ENCODE measurements around the gene IFT81.
A peak's percentile ranks its signal among the peaks of the same experiment; 100 is the strongest.
"Not testable (repeated sequence)": the region's sequence is repeated elsewhere in the genome, so short reads cannot be mapped to it uniquely, and the experiment has no call there.

IFT81 gene

DNA sequence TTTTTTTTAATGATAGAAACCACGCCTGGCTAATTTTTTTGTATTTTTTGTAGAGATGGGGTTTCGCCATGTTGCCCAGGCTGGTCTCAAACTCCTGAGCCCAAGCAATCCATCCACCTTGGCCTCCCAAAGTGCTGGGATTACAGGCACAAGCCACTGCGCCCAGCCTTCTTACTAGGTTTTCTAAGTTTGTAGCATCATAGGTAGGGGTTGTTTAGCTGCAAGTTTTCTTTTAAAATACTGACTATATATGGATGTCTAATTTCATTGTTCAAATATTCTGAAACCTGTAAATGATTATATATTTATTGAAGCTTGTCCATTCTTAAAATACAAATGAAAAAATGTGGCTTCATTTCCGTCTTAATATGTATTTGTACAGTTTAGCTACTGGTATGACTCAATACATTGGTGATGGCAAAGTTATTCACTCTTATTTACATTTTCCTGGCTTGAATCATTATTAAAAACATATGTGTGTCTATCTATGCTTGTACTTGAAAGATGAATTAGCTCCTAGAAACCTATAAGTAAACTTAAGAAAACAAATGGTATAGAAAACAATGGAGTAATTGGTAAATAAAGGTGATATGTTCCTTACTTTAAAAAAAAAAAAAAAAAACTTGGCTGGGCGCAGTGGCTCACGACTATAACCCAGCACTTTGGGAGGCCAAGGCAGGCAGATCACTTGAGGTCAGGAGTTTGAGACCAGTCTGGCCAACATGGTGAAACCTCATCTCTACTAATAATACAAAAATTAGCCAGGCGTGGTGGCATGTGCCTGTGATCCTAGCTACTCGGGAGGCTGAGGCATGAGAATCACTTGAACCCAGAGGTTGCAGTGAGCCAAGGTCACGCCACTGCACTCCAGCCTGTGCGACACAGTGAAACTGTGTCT, 87.7 kb downstream of the IFT81 start:
- not testable (repeated sequence) for DNase-seq

DNA sequence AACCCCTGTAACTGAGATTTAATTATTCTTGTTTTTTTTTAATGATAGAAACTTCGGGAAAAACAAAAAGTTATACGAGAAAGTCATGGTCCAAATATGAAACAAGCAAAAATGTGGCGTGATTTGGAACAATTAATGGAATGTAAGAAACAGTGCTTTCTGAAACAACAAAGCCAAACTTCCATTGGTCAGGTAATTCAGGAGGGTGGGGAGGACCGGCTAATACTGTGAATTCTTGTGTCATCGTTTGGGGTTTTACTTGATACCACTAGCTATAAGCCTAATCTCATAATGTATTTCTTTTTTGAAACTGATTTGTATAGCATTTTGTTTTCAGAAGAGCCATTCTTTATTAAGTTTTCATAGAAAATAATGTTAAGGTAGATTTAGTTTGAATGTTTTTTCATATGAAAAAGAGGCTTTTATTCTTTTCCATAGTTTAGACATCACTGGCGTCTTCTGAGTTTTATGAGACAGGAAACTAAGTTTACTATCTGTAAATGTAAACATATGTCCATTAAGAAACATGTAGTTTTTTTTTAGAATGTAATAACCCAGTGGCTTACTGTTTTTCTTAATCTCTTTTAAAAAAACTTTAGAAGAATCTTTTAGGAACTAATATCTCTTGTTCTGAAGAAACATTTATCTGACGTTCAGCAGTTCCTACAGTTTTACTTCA, 94.0 kb downstream of the IFT81 start:
- DNase-seq, result no peak

DNA sequence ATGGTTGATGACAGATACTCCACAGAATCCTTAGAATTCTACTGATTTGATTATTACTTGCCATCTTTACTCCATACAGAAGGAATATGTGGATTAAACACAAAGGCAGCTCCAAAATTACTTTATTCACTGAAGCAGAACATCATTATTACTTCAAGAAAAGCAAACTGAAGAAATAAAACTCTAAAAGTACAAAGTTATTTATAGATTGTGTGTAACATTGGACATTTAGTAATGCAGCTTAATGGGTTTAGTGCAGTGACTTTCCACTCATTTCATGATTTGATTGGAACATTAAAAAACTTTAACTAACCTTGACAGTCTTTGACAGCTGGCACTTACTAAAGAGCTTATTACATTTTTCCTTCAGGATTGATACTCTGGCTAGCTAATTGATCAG, 97.9 kb downstream of the IFT81 start:
- DNase-seq, result no peak

DNA sequence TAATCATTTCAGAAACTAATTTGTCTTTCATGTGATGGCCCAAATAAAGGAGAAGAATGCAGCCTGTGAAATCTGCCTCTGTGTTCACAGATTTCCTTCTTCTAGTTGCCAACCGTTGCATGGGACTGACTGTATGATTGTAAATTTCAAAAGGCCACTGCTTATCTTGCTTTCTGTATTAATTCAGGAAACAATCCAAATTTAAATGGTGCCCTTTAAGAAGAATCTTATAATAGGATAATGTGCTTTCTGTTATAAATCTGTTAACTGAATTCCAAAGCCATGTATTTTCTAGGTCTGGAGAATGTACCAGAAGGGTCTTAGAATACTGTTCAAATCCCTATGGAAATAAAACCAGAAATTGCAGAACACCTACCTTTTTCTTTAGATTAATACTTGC, 98.3 kb downstream of the IFT81 start:
- no peak for DNase-seq

DNA sequence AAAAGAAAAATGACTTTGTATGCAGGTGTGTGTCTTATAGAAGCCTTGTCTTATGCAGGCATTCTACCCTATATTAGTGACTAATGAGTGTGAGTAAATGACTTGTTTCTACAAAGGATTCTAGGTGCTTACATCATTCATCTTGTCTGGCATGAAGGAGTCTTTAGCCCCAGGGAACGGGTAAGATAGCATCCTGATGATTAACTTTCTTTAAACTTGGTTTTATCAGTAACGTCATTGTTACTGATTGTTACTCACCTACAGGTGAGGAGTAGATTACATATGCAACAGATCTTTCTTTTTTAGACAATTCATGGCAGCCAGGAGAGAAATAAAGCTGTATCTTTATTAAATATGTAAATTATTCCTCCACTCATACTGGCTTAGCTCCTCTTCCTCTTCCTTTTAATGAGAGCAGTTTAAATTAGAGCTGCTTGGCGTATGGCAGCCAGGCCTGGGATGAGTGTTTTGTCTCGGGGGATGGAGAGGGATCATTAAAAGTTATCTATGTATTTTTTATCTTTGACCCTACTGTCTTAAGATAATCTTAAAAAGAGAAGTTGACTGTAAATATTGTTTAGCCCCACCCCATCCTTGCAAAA, 99.7 kb downstream of the IFT81 start:
- DNase-seq, result no peak

DNA sequence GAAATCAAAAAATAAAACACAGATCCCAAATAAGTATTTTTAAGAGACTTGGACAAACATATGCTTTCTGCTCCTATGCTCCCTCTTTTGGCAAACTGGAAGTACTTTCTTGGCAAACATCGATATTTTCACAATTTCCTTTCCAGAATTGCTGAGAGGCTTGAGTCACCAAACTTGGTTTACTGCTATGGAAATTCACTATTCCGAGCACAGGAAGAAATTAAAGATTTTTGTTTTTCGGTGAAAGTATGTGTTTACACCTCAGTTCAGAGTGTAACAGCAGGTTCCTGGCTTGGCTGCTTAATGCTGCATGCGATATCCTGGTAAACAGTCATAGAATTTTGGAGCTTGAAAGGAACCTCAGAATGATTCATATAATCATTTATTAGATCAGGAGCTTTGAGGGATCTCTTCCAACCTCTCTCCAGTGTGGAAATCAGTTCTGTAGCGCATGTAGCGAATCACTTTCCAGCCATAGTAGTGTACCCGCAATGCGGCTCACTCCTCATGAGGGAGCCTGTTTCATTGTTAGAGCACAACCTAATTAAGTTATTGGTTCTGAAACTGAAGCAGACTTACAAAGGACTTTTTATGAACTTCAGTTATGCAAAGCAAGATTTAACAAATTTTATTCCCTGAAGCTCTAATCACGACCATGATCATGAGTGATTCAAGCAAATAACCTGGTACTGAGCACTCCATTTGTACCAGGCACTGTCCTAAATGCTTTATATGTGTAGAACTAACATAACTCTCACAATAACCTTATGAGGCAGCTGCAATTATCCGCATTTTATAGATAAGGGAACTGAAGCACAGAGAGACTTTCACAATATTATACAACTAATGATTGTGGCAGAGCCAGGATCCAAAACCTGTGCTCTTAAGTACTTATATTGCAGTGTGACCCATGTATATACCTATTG, 100.5 kb downstream of the IFT81 start:
- peak; percentile 47 to 64 for DNase-seq

DNA sequence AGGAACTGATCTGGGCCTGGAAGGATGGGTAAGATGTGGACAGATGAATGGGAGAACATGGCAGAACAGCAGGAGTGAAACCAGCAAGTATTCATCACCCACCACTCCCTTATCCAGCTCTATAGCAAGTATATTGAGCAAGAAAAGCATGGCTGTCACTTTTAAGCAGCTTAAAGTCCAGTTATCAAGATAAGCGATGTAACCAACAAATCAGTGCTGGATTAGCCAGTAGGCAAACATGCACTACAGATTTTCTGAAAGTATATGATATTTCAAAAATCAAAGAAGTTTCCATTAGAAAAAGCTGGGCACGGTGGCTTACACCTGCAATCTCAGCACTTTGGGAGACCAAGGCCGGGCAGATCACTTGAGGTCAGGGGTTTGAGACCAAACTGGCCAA, 103.0 kb downstream of the IFT81 start:
- no peak for DNase-seq

DNA sequence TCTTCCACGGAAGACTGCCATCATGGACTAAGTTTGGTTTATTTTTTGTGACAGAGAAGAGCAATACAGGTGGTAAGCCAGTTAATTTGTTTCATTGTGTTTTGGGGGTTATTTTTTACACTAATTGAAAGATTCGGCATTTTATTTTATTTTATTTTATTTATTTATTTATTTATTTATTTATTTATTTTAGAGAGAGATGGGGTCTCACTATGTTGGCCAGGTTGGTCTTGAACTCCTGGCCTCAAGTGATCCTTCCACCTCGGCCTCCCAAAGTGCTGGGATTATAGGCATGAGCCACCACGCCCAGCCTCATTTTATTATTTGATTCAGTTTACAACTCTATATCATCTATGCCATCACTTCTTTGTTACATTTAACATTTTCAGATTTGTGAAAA, 104.2 kb downstream of the IFT81 start:
- not testable (repeated sequence) for DNase-seq

DNA sequence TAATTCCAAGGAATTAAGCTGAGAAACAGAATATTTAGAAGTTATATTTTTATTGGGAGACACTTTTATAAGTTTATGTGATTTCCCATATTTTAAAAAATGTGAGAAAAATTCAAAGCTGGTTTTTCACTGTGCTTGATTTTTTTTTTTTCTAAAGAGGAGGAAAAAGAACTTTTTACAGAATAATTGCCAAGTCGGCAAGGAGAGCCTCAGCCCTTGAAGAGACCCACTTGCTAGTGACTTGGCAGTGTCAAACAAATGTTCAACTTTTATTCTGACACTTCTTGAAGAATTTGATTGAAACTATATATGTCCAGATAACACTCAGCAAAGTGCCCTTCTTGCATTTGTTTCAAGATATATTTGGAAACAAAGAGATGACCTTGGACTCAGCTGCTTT, 104.6 kb downstream of the IFT81 start:
- DNase-seq, result no peak

DNA sequence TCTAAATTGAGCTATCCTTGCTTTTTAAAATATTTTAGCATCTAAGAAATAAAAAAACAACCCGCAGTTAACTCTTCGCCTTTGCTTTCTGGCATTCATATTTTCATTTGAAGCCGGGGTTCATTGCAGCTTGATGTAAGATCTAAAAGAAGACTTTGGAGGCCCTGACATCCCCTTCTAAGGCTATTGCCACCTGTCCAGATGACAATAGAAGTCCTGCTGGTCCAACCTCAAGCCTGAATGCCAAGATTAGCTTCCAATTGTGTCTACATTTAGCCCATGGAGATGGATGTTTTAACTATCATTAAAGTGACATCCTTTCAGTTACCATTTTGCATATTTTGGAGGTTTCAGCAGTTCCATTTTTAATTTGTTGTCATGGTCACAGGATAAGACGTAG, 105.3 kb downstream of the IFT81 start:
- no peak for DNase-seq

DNA sequence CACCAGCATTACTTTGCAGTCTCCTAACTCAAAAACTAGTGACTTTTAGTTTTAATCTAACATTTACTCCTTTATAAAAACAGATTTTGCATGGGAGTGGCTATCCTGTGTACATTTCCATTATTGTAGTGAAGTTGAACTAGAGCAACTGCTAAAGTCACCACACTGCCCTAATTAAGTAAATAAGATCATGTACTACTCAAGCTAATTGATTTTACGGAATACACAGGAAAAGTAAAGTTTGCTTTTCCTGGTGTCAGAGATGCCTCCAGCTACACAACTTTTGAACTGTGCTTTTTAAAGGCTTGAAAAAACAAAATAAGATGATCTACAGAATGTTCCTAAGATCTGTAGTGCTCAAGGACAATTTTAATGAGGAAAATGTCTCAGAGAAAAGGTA, 106.5 kb downstream of the IFT81 start:
- no peak for DNase-seq

DNA sequence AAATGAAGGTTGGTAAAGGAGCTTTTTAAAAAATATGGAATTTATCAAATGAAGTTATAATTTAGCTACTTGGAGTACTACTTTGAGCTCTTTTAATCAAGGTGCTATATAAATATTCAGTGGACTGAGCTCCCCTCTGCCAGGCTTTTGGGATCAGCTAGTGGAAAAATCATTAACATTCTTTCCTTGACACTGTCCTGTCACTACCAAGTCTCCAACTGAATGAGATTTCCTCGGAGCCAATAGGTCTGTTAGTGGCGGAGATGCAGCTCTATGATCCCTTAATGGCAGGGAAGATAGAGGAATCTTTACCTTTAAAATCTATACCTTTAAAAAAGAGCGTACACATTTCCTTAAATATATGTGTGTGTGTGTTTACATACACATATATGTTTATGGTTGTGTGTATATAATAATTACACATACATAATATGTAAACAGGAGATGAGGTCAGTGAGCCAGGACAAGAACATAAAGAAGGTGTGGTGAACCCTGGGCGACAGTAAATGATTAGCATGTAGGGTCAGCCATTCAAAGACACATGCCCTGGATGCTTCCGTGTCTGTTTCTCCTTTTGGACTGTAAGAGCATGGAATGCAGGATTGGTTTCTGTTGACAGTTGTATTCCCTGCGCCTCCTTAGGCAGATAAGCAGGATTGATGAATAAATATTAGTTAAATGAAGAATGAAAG, 109.2 kb downstream of the IFT81 start:
- no peak for DNase-seq

DNA sequence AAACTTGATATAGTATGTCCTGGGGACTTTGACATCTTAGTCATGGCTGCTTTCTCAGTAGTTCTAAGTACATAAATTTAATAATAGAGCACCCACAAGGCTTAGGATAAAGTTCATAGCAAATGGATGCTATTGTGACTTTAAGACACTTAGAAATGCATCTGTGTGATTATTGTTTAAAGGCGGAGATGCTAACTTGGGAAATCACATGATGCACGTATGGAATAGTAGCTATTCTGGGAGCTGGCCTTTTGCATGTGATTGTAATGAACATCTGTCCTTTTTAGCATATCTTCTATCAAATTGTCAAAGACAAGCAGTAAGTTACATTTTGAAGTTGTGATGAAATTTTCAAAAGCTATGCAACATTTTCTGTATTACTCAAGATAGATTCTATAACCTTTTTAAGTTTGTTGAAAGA, 110.2 kb downstream of the IFT81 start:
- DNase-seq, result peak; percentile 78 to 88

DNA sequence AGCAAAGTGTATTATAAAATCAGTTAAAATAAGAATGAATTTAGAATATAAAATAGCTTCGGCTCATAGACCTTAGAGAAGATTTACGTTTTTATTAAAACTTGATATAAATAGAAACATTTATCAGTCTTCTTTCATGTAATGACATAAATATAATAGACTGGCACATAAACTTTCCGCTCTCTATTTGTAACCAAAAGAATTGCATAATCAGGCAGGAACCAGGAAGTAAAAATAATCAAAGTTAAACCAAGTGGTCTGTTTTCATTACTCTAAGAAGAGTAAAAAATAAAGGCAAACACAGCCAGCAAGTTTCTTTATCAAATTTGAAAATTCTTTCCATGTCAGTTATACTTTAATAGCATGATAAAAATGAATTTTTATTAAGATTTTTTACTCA, 110.6 kb downstream of the IFT81 start:
- peak in 1 of 2 donors; percentile 72 for DNase-seq

DNA sequence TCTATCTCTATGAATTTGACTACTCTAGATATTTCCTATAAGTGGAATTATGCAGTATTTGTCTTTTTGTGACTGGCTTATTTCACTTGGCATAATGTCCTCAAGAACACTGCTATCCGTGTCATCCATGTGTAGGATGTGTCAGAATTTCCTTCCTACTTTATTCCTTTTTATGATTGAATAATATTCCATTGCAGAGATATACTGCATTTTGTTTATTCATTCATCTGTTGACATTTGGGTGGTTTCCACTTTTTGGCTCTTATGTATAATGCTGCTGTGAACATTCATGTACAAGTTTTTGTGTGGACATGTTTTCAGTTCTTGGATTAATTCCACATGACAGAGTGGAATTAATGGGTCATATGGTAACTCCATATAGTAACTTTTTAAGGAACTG, 111.2 kb downstream of the IFT81 start:
- DNase-seq, result peak in 1 of 2 donors; percentile 11

DNA sequence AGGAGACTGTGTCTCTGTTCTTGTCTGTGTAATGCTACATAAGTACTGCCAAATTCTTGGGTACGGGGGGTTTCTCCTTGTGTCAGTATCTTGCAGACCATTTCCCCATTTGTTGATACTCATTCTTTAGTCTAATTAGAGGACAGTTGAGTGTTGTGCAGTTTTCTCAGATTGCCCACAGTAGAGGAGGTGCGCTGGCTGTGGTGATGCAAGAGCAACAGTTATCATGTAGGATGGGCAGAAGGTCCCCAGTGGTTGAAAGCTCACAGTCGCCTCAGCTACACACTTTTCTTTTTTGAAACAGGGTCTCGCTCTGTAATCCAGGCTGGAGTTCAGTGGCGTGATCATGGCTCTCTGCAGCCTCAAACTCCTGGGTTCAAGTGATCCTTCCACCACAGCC, 119.1 kb downstream of the IFT81 start:
- DNase-seq, result no peak

DNA sequence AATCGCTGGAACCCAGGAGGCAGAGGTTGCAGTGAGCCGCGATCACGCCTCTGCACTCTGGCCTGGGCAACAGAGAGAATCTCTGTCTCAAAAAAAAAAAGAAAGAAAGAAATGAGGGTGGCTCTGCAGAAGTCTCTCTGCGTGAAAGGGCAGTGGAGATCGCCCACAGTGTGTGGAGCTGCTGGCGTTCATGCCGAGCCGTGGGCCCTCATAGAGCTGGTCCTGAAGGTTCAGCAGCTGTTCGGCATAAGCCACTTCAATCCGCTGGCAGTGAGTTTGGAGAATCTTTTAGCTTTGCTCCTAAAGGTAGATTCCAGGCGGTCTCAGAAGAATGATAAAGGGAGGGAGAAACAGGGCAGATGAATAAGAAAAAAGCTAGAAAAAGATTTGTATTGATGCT, 120.2 kb downstream of the IFT81 start:
- no peak for DNase-seq

DNA sequence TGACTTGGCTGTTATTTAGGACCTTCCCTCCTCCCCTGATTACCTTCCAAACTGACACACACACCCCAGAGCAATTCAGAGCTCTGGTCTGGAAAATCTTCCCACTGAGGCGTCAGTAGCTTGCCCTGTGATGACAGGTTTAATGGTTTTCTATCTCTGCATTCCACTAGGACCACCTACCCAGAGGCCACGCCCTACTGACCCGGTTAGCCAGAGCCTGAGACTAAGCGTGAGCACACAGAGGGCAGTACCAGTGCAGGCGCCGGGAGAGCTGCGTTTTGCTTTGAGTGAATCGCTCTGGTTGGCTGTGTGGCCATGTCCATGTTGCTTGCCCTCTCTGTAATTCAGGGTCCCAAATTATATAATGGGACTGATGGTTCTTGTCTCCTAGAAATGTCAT, 120.7 kb downstream of the IFT81 start:
- DNase-seq, result no peak

DNA sequence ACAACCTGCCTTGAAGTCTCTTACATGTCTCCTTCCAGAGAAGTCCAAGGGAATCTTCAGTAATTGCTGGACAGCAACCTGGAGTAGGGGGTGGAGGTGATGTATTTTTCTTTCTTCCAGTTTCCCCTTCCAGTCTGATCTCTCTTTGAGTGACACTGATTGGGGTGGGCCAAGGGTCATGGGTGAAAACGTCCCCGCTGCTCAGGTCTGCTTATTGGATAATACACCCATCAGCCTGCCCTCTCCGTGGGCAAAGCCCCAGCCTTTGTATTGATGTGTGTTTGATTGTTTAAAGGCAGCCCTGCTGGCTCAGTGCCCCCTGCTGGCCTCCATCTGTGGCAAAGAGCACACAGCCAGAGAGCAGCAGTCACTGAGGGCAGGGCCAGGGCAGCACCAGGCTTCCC, 121.2 kb downstream of the IFT81 start:
- DNase-seq, result peak in 1 of 2 donors; percentile 50

DNA sequence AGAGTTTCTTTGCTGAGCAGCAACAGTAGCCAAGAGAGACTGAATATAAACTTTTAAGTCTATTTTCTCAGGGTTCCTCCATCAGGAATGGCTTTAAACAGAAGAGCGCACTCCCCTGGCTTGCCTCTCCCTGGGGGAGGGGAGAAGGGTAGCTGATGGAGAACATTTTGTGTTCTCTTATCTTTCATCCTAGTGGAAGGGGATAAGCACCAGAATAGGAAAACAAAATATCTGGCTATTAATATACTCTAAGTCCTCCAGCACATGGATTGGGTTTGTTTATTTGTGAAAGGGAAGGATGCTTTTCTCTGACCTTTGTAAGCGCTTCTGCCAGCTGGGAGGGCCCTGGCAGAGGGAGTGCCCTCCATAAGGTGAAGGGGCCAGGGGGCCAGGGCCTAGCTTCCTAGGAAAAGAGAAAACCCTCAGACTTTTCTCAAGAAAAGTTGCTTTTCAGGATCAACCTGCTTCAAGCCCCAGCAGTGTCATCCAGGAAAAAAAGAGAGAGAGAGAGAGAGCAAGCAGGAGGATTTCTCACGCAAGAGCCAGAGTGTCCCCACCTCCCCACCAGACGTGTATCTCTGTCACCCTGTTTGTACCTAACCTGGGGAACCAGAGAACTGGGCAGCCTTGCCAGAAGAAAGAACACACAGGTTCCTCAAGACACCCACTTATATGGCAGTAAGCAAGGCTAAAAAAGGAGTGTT, 122.6 kb downstream of the IFT81 start:
- DNase-seq, result no peak

DNA sequence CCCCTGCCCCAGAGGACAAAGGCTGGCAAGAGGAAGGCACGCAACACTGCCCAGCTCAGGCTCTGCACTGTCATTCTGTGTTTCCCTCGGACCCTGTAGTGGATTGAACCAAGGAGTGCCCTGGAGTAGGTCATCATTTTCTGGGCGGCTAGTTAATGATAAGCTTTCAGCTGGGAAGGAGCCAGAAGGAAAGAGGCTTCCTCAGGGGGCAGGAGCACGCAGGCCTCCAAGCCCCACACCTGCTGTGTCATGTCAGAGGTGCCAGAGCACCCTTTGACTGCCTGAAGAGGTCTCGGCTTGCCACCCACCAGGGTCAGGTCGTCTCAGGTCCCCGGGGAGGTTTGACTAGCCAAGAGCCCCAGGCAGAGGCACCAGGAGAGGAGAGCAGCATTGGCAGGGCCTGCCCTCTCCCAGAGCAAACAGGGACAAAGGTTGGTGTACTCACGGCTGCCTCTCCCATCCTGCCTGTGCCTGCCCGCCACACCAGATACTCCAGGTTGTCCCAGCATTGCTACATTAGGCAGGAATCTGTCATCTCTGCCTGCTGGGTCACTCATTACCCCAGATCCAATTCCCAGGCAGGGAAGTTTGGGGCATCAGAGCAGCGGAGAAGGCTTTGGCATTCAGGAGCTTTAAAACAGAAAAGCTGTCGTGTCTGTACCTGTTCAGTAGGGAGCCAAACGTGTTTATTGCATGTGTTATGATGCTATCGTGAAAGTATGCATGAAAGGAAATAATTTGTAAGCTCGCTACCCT, 123.4 kb downstream of the IFT81 start:
- no peak for DNase-seq
